GM12873 (cell line): ENCODE measurements around the gene THEM4.

Experiments used
- CTCF ChIP-seq: IDR thresholded peaks from 2 replicates; pipeline ENCODE4 v1.5.1; 2012; ENCODE audit warnings: low read depth, mild to moderate bottlenecking, moderate library complexity, low read length, control low read depth; ENCODE audit not compliant: insufficient read depth; ENCODE audit errors: missing control alignments

Gene THEM4

DNA sequence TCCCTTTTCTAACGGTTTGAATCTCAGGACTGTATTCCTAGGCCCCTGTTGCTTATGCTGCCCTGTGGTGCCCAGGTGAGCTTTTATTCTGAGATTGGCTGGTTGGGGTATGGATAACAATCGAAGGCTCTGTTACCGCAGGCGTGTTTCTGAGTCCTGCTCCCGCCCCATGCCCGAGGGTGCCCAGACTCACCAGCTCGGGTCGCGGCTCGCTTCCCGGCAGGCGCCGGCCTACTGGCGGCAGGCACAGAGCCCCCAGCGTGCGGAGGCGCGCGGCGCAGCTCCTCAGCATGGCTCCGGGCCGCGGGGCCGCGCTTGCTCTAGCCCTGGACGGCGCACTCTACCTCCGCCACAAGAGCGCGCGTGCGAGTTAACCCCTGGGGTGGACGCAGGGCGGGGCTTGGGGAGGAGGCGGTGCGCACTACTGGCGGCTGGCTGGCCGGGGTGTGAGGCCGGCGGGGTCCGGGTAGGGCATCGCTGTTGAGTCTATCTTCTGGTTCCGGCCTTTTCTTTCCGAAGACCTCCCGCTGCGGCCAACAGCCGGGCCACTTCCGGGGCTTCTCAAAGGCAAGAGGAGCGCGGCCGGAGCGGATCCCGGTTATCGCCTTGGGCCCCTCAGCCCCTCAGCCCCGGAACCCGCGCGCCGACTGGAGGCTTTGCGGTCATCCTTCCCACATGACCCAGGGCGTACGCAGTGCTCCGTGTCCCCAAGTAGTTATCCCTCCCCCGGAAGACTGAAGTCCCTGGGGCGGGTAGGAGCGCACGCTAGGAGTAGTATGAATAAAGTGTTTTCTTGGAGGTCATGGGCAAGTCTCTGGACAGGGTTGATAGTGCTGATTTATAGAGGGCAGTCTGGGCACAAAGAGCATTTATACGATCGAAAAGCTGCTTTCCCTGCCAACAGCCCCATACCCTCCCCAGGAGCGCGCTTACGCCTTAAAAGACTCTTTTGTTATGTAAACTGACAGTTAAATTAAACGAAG is at the start of gene THEM4:
THEM4 (minus strand) TSS at position 345 of the 983 bp plus-strand sequence; CDS start at position 292, 53 bp downstream.
- peak; percentile 43 for TF ChIP-seq CTCF

DNA sequence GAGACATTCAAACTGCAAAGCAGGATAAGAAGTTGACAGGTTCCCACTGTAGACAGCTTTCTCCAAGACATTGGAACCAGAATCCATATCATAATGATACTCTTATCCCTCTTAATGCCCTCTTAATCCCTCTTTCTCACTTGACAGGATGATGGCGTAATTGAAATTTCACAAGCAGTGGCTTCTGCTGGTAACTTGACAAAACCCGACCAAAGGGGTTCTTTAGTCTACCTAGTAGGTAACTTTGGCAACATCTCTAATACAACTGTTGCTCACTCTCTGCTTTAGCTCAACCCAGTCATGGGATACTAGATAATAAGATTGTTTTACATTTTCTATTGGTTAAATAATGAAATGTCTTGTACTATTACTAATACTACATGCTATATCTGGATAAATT is 49.6 kb upstream of the THEM4 start:
- TF ChIP-seq CTCF, result no peak

DNA sequence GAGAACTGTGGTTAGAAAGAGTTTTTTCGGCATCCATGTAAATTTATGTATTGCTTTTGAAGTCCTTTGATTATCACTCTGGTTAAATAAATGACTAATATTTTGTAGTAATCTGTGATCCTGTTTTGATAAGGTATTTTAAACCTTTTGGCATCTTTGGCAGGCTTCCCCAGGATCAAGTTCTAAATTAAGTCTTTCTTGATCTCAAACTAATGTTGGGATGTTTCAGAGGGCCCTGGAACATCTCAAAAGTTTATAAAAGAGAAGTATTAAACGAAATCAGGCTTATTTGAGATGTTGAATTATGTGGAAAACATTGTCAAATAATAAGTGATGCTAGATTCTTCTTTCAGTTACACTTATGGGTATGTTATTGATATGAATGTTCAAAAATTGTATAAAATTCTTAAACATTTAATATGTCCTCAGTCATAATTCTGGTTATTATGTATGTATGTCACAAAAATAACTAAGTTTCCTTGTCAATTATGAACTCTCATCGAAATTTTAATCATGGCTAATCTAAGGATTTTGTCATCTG is 47.7 kb upstream of the THEM4 start:
- TF ChIP-seq CTCF, result no peak

- TF ChIP-seq CTCF, result no peak
Observed at GRCh38 chr1:151953409-151954094, 44.2 kb upstream of the THEM4 start.

DNA sequence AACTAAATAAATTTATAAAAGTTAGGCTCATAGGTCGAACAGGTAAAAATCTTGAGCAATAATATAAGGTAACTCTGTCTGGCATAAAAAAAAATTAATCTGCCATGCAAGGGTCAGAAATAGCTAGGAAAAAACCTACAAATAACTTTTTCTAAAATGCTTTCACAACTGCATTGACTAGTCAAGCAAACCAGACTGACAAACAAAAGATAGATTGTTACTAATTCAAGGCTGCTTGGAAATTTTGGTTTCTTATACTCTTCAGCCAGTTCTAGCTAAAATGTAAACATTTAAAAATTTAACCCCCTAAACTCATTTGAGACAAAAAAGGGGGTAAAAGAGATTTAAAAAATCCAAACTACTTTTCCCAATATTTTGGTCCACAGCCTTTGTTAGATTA is 43.5 kb upstream of the THEM4 start:
- no peak for TF ChIP-seq CTCF

- no peak for TF ChIP-seq CTCF
Observed at GRCh38 chr1:151949371-151950193, 40.3 kb upstream of the THEM4 start.

- TF ChIP-seq CTCF, result no peak
Observed at GRCh38 chr1:151948506-151948905, 39.2 kb upstream of the THEM4 start.
